DOHH2 (cell line): Measurements from ENCODE around the gene TPPP2.

Experiments used
- EZH2phosphoT487 ChIP-seq: fragments of 200-600 bp; sonication (generic); IDR thresholded peaks from 2 replicates; pipeline ENCODE4 v1.6.1; 2017; ENCODE audit warnings: borderline replicate concordance, mild to moderate bottlenecking, antibody characterized with exemption, low read length, moderate library complexity, mixed read lengths
- TF ChIP-seq, protein P1 (sequence below): fragments of 200-600 bp; sonication (generic); IDR thresholded peaks from one replicate; pipeline ENCODE4 v1.5.1; 2014; ENCODE audit warnings: antibody characterized with exemption, mild to moderate bottlenecking, low read depth, low read length; ENCODE audit not compliant: poor library complexity, severe bottlenecking

DNA sequence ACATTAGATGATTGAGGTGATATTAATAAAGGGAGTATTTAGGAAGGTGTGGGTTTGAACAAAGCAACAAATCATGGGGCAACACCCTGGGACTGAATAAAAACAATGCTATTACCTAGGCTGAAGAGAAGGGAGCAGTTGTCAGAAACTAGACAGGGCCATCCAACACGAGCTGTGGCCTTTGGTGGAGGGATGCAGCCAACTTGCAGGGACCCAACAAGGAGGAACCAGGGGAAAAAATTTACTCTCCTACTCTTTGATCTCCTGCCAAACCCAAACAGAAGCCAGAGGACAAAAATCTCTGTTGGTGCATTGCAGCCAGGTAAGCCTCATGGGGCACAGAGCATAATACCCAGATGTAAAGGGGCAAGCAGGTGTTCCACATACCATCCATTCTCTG, 18.9 kb upstream of the TPPP2 start:
- TF ChIP-seq, protein P1, sequence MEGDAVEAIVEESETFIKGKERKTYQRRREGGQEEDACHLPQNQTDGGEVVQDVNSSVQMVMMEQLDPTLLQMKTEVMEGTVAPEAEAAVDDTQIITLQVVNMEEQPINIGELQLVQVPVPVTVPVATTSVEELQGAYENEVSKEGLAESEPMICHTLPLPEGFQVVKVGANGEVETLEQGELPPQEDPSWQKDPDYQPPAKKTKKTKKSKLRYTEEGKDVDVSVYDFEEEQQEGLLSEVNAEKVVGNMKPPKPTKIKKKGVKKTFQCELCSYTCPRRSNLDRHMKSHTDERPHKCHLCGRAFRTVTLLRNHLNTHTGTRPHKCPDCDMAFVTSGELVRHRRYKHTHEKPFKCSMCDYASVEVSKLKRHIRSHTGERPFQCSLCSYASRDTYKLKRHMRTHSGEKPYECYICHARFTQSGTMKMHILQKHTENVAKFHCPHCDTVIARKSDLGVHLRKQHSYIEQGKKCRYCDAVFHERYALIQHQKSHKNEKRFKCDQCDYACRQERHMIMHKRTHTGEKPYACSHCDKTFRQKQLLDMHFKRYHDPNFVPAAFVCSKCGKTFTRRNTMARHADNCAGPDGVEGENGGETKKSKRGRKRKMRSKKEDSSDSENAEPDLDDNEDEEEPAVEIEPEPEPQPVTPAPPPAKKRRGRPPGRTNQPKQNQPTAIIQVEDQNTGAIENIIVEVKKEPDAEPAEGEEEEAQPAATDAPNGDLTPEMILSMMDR, result no peak
- no peak for TF ChIP-seq EZH2phosphoT487
